Endothelial cell (in vitro differentiated cells): ENCODE data around the gene USP3. TPM values are rescaled to one million over a fixed set of nuclear protein-coding genes. Genes with fewer than 3 reads are reported as not detected.
"Not testable (repeated sequence)": the region's sequence is repeated elsewhere in the genome, so short reads cannot be mapped to it uniquely, and the experiment has no call there.

Experiments
- DNase-seq: peaks from one replicate; pipeline ENCODE4 v3.0.0; 2021; ENCODE audit warnings: low spot score
- H3K27ac Mint-ChIP-seq: one replicate; pipeline ENCODE4 v1.8.0; 2021; ENCODE audit warnings: mixed read lengths, inconsistent platforms; ENCODE audit not compliant: unreplicated experiment
- H3K27me3 Mint-ChIP-seq: one replicate; pipeline ENCODE4 v1.8.0; 2021; ENCODE audit warnings: mild to moderate bottlenecking, moderate library complexity, mixed read lengths, inconsistent platforms; ENCODE audit not compliant: unreplicated experiment
- H3K36me3 Mint-ChIP-seq: one replicate; pipeline ENCODE4 v1.8.0; 2021; ENCODE audit warnings: mild to moderate bottlenecking, low read depth, mixed read lengths, inconsistent platforms; ENCODE audit not compliant: unreplicated experiment
- H3K4me1 Mint-ChIP-seq: one replicate; pipeline ENCODE4 v1.8.0; 2021; ENCODE audit warnings: mild to moderate bottlenecking, mixed read lengths, inconsistent platforms; ENCODE audit not compliant: unreplicated experiment
- H3K4me3 Mint-ChIP-seq: one replicate; pipeline ENCODE4 v1.8.0; 2021; ENCODE audit warnings: mild to moderate bottlenecking, mixed read lengths, inconsistent platforms; ENCODE audit not compliant: unreplicated experiment
- H3K9me3 Mint-ChIP-seq: one replicate; pipeline ENCODE4 v1.8.0; 2021; ENCODE audit warnings: mixed read lengths, inconsistent platforms; ENCODE audit not compliant: unreplicated experiment
- total RNA-seq: library from RNA; stranded (reverse); fragmentation: NEBNext Ultra II Directional; extraction: Animal tissue kit (Norgen Biotek cat#: 25700); gene quantifications from one replicate; pipeline ENCODE4 v1.2.1, GENCODE V29; 2021; ENCODE audit not compliant: unreplicated experiment
- TF ChIP-seq, protein P1 (sequence below): fragments of 200-600 bp; sonication (generic); IDR thresholded peaks from one replicate; pipeline ENCODE4 v1.5.0; 2021; ENCODE audit warnings: antibody characterized with exemption; ENCODE audit not compliant: unreplicated experiment

The USP3 gene
- total RNA-seq, 1 donor from 2014 or later, result 33.5 TPM

DNA sequence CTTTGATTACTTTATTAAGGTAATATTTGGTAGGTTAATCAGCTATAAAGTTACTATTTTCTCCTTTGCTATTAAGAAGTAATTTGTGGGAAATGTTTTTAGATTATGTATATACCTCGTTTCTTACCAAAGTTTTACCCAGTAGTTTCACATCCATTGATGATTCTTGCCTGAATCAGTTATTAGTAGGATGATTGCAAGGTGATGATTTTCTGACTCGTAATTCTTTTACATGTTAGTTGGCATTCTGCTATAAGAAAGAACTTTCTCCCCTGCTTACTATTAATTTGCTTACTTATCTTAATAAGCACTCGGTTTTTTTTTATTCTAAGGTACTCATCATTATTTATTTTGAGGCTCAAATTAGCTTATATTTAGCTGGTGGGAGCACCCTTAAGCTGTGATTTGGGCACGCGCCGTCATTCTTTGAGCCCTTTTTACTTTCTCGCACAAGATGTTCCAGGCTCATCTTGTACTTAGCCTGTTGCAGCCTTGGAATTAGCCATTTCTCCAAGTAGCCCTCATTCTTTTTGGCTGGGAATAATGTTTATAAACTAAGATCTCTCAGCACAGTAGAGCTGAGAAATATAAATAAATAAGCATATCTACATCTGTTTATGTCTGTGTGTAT is 15.3 kb downstream of the USP3 start:
- H3K27me3 Mint-ChIP-seq, result no peaks in the 10 kb centered on the region
- H3K4me1 Mint-ChIP-seq, result peaks cover 23% of the 10 kb centered on the region
- no peak overlapping the region for H3K4me3 Mint-ChIP-seq
- TF ChIP-seq, protein P1, sequence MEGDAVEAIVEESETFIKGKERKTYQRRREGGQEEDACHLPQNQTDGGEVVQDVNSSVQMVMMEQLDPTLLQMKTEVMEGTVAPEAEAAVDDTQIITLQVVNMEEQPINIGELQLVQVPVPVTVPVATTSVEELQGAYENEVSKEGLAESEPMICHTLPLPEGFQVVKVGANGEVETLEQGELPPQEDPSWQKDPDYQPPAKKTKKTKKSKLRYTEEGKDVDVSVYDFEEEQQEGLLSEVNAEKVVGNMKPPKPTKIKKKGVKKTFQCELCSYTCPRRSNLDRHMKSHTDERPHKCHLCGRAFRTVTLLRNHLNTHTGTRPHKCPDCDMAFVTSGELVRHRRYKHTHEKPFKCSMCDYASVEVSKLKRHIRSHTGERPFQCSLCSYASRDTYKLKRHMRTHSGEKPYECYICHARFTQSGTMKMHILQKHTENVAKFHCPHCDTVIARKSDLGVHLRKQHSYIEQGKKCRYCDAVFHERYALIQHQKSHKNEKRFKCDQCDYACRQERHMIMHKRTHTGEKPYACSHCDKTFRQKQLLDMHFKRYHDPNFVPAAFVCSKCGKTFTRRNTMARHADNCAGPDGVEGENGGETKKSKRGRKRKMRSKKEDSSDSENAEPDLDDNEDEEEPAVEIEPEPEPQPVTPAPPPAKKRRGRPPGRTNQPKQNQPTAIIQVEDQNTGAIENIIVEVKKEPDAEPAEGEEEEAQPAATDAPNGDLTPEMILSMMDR, result no peak
- H3K27ac Mint-ChIP-seq, result no peak overlapping the region
- H3K36me3 Mint-ChIP-seq, result no peaks in the 10 kb centered on the region
- DNase-seq, result no peak
- no peaks in the 10 kb centered on the region for H3K9me3 Mint-ChIP-seq

DNA sequence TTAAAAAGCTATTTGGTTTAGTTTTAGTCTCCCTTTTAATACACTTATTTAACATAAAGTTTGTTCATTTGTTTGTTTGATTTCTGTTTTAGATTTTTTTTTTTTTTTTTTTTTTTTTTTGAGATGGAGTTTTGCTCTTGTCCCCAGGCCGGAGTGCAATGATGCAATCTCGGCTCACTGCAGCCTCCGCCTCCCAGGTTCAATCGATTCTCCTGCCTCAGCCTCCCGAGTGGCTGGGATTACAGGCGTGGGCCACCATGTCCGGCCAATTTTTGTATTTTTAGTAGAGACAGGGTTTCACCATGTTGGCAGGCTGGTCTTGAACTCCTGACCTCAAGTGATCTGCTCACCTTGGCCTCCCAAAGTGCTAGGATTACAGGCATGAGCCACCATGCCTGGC is 16.1 kb downstream of the USP3 start:
- not testable (repeated sequence) for H3K36me3 Mint-ChIP-seq
- peaks cover 23% of the 10 kb centered on the region for H3K4me1 Mint-ChIP-seq

GRCh38 chr15:63522225-63522578 is 17.8 kb downstream of the USP3 start:
- no peaks in the 10 kb centered on the region for H3K9me3 Mint-ChIP-seq
- no peaks in the 10 kb centered on the region for H3K27me3 Mint-ChIP-seq
- no peak for DNase-seq
- H3K4me1 Mint-ChIP-seq, result peaks cover 17% of the 10 kb centered on the region
- no peak overlapping the region for H3K4me3 Mint-ChIP-seq
- TF ChIP-seq, protein P1, result no peak
- no peaks in the 10 kb centered on the region for H3K36me3 Mint-ChIP-seq
- no peak overlapping the region for H3K27ac Mint-ChIP-seq

More for the DNA sequence above, 16.1 kb downstream of the USP3 start:
- not testable (repeated sequence) for H3K4me3 Mint-ChIP-seq, H3K27me3 Mint-ChIP-seq, DNase-seq, H3K9me3 Mint-ChIP-seq, H3K27ac Mint-ChIP-seq

- Mint-ChIP-seq H3K27me3 (no peaks in the 10 kb centered on the region), H3K4me3 (no peak overlapping the region), H3K27ac (no peak overlapping the region), H3K9me3 (no peaks in the 10 kb centered on the region), H3K36me3 (no peaks in the 10 kb centered on the region), H3K4me1 (peaks cover 9% of the 10 kb centered on the region)
- DNase-seq, result no peak
- TF ChIP-seq, protein P1, result no peak
These were observed 19.1 kb downstream of the USP3 start for GRCh38 chr15:63523306-63523990.

DNA sequence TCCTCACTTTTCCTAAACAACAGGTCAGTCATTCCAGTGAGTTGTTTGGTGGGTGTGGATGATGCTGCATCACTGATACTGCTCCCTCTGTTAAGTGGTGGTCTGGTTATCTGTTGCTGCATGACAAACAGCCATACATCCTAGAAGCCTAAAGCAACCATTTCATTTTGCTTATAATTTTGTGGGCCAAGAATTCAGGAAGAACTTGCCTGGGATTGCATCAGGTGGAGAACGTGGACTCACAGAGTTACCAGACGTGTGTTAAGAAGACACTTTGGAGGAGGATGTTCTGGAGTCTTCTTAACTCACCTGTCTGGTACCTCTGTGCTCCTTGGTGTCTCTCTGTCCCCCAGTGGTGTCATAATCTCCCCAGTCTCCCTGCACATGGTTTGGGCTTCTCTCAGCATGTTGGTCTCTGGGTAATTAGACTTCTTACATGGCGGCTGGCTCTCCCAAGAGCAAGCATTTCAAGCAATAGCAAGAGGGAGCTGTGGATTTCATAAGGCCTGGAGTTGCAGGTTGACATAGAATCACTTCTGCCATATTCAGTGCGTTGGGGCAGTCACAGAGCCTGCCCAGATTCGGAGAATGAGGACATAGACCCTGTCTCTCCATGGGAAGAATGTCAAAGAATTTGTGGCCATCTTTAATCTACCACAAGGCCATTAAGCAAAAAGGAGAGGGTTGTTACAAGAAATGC is 20.1 kb downstream of the USP3 start:
- H3K36me3 Mint-ChIP-seq, result no peaks in the 10 kb centered on the region

More for the DNA sequence above, 20.1 kb downstream of the USP3 start:
- no peak for DNase-seq
- Mint-ChIP-seq H3K27ac (no peak overlapping the region), H3K27me3 (no peaks in the 10 kb centered on the region), H3K4me3 (no peak overlapping the region), H3K4me1 (peaks cover 9% of the 10 kb centered on the region), H3K9me3 (no peaks in the 10 kb centered on the region)
- TF ChIP-seq, protein P1, result no peak
